DND-41 (cell line): Measurements from ENCODE around the gene TMEM26.
A peak's percentile ranks its signal among the peaks of the same experiment; 100 is the strongest.

Source experiments
- ATAC-seq: fragments of 200-7000 bp; cut with Tn5 transposase; 3 replicates; pipeline ENCODE4 v1.9.1; 2021; ENCODE audit warnings: low read depth; ENCODE audit not compliant: insufficient read depth
- DNase-seq: peaks from one replicate; pipeline ENCODE4 v3.0.0-alpha.2; 2020
- H2AFZ ChIP-seq: 2 replicates; pipeline ENCODE4 v1.6.0; 2012; ENCODE audit warnings: low read depth, low read length
- H3K27ac ChIP-seq: 2 replicates; pipeline ENCODE4 v1.5.1; 2012; ENCODE audit warnings: low read length, inconsistent platforms
- H3K27me3 ChIP-seq: fragments of 200-600 bp; sonication (generic); 2 replicates; pipeline ENCODE4 v1.6.0; 2012; ENCODE audit warnings: low read length, mild to moderate bottlenecking, inconsistent platforms; ENCODE audit not compliant: insufficient read depth, poor library complexity
- H3K36me3 ChIP-seq: 2 replicates; pipeline ENCODE4 v1.5.1; 2012; ENCODE audit warnings: low read length, inconsistent platforms; ENCODE audit not compliant: insufficient read depth
- H3K4me1 ChIP-seq: 2 replicates; pipeline ENCODE4 v1.5.1; 2012; ENCODE audit warnings: mild to moderate bottlenecking, low read length; ENCODE audit not compliant: insufficient read depth
- H3K4me2 ChIP-seq: 2 replicates; pipeline ENCODE4 v1.6.0; 2012; ENCODE audit warnings: mild to moderate bottlenecking, moderate library complexity, low read length, inconsistent platforms; ENCODE audit not compliant: insufficient read depth
- H3K4me3 ChIP-seq, 2 experiments: fragments of 200-600 bp in 1 of 2; shearing (Covaris generic) in 1 of 2; 2 replicates each; pipeline ENCODE4 v1.5.1; 2012 to 2016; ENCODE audit warnings: inconsistent platforms in 2 of 2, low read length in 2 of 2, mild to moderate bottlenecking in 2 of 2, low read depth in 1 of 2, moderate library complexity in 1 of 2
- H3K79me2 ChIP-seq: 2 replicates; pipeline ENCODE4 v1.6.0; 2012; ENCODE audit warnings: low read length, inconsistent platforms; ENCODE audit not compliant: insufficient read depth
- H3K9ac ChIP-seq: 2 replicates; pipeline ENCODE4 v1.6.0; 2012; ENCODE audit warnings: low read depth, mild to moderate bottlenecking, inconsistent platforms, low read length, moderate library complexity
- H3K9me3 ChIP-seq: 2 replicates; pipeline ENCODE4 v1.5.1; 2012; ENCODE audit warnings: low read length, moderate library complexity, mild to moderate bottlenecking, inconsistent platforms; ENCODE audit not compliant: insufficient read depth, severe bottlenecking
- H4K20me1 ChIP-seq: 2 replicates; pipeline ENCODE4 v1.6.0; 2012; ENCODE audit warnings: low read length; ENCODE audit not compliant: insufficient read depth
- EZH2 ChIP-seq: IDR thresholded peaks from 3 replicates; pipeline ENCODE4 v1.6.1; 2012; ENCODE audit warnings: borderline replicate concordance, low read depth, mild to moderate bottlenecking, moderate library complexity, low read length, inconsistent platforms; ENCODE audit not compliant: severe bottlenecking
- TF ChIP-seq, protein P1 (sequence below): IDR thresholded peaks from 2 replicates; pipeline ENCODE4 v1.5.1; 2012; ENCODE audit warnings: borderline replicate concordance, low read length, moderate library complexity, mild to moderate bottlenecking; ENCODE audit not compliant: poor library complexity, severe bottlenecking; ENCODE audit errors: extremely low read depth

Gene TMEM26

GRCh38 chr10:61452151-61452651 is 980 bp downstream of the TMEM26 start:
- DNase-seq (peak; percentile 67), ATAC-seq (peak; percentile 68)
- H3K36me3 ChIP-seq = no peaks in the 10 kb centered on the region
- peak overlapping the region; percentile 54 for H3K4me2 ChIP-seq
- peak overlapping the region; percentile 19; the same call in 1 of the 2 replicates for H3K9ac ChIP-seq
- no peaks in the 10 kb centered on the region for H3K79me2 ChIP-seq
- peak overlapping the region in 1 of 2 experiments; percentile 47; a peak in 2 of 4 replicates for H3K4me3 ChIP-seq
- H3K27me3 ChIP-seq = no peaks in the 10 kb centered on the region
- TF ChIP-seq, protein P1, sequence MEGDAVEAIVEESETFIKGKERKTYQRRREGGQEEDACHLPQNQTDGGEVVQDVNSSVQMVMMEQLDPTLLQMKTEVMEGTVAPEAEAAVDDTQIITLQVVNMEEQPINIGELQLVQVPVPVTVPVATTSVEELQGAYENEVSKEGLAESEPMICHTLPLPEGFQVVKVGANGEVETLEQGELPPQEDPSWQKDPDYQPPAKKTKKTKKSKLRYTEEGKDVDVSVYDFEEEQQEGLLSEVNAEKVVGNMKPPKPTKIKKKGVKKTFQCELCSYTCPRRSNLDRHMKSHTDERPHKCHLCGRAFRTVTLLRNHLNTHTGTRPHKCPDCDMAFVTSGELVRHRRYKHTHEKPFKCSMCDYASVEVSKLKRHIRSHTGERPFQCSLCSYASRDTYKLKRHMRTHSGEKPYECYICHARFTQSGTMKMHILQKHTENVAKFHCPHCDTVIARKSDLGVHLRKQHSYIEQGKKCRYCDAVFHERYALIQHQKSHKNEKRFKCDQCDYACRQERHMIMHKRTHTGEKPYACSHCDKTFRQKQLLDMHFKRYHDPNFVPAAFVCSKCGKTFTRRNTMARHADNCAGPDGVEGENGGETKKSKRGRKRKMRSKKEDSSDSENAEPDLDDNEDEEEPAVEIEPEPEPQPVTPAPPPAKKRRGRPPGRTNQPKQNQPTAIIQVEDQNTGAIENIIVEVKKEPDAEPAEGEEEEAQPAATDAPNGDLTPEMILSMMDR = no peak
- TF ChIP-seq EZH2 = no peak
- peak overlapping the region; percentile 9; the same call in 1 of the 2 replicates for H3K27ac ChIP-seq
- H3K9me3 ChIP-seq = no peaks in the 10 kb centered on the region
- H4K20me1 ChIP-seq = no peaks in the 10 kb centered on the region
- H3K4me1 ChIP-seq = peaks cover 11% of the 10 kb centered on the region
- peak overlapping the region; percentile 10 for H2AFZ ChIP-seq

GRCh38 chr10:61451357-61451756 is 1.8 kb downstream of the TMEM26 start:
- no peak overlapping the region for H2AFZ ChIP-seq
- no peak overlapping the region for H3K9ac ChIP-seq
- no peaks in the 10 kb centered on the region for H3K79me2 ChIP-seq
- no peak overlapping the region; the same call in 1 of the 2 replicates for H3K27ac ChIP-seq
- H3K4me2 ChIP-seq = 0 out of 2 replicates have a peak overlapping the region, but pooled peaks have one; percentile 54
- H3K27me3 ChIP-seq = no peaks in the 10 kb centered on the region
- DNase-seq = no peak
- TF ChIP-seq, protein P1 = no peak
- no peak for ATAC-seq
- no peak overlapping the region for H3K4me3 ChIP-seq
- H3K4me1 ChIP-seq = peaks cover 11% of the 10 kb centered on the region
- H3K36me3 ChIP-seq = no peaks in the 10 kb centered on the region
- no peaks in the 10 kb centered on the region for H4K20me1 ChIP-seq
- no peaks in the 10 kb centered on the region for H3K9me3 ChIP-seq

GRCh38 chr10:61448841-61449600 is 4.2 kb downstream of the TMEM26 start:
- DNase-seq = no peak
- Histone ChIP-seq H3K4me1 (peaks cover 11% of the 10 kb centered on the region), H3K9ac (no peak overlapping the region), H3K4me2 (no peak overlapping the region), H3K36me3 (no peaks in the 10 kb centered on the region), H3K27ac (no peak overlapping the region), H3K79me2 (no peaks in the 10 kb centered on the region), H3K9me3 (no peaks in the 10 kb centered on the region), H3K27me3 (no peaks in the 10 kb centered on the region), H2AFZ (no peak overlapping the region), H3K4me3 (no peak overlapping the region), H4K20me1 (no peaks in the 10 kb centered on the region)
- ATAC-seq = no peak
- TF ChIP-seq EZH2 = no peak
- TF ChIP-seq, protein P1 = no peak
